GM18867 (cell line): ENCODE results near the gene SHB.

Experiments
- ATAC-seq: cut with Tn5 transposase; IDR thresholded peaks from one replicate; pipeline ENCODE4 v1.9.1; 2021; ENCODE audit warnings: mild to moderate bottlenecking, moderate library complexity; ENCODE audit not compliant: unreplicated experiment

Gene SHB

GRCh38 chr9:38026021-38026809, 42.8 kb downstream of the SHB start:
- ATAC-seq = no peak

- ATAC-seq = no peak
Observed at GRCh38 chr9:38025166-38025565, 43.9 kb downstream of the SHB start.

- ATAC-seq = no peak
Observed at GRCh38 chr9:38024036-38024681, 44.9 kb downstream of the SHB start.

- ATAC-seq = no peak
Observed at GRCh38 chr9:38023661-38024035, 45.4 kb downstream of the SHB start.

- ATAC-seq = no peak
Observed at GRCh38 chr9:38022995-38023394, 46.0 kb downstream of the SHB start.

GRCh38 chr9:38022203-38022895, 46.7 kb downstream of the SHB start:
- no peak for ATAC-seq

- ATAC-seq = no peak
Observed at GRCh38 chr9:38020151-38021076, 48.6 kb downstream of the SHB start.

- ATAC-seq = no peak
Observed at GRCh38 chr9:38019731-38020130, 49.3 kb downstream of the SHB start.

- no peak for ATAC-seq
Observed at GRCh38 chr9:38018958-38019602, 49.9 kb downstream of the SHB start.

GRCh38 chr9:38018241-38018957, 50.6 kb downstream of the SHB start:
- no peak for ATAC-seq

- no peak for ATAC-seq
Observed at GRCh38 chr9:38017885-38018186, 51.2 kb downstream of the SHB start.

- ATAC-seq = no peak
Observed at GRCh38 chr9:38017149-38017884, 51.7 kb downstream of the SHB start.

- no peak for ATAC-seq
Observed at GRCh38 chr9:38016375-38017135, 52.5 kb downstream of the SHB start.

GRCh38 chr9:38015906-38016305, 53.1 kb downstream of the SHB start:
- ATAC-seq = no peak

- no peak for ATAC-seq
Observed at GRCh38 chr9:38015266-38015665, 53.8 kb downstream of the SHB start.

- no peak for ATAC-seq
Observed at GRCh38 chr9:38012767-38013450, 56.1 kb downstream of the SHB start.

GRCh38 chr9:38011991-38012390, 57.0 kb downstream of the SHB start:
- ATAC-seq = no peak
